ENCODE data around the gene MLXIP. TPM values are rescaled to one million over a fixed set of nuclear protein-coding genes. Genes with fewer than 3 reads are reported as not detected.

MLXIP gene
- total and polyA plus RNA-seq, 2 experiments from 2014 or later = 16.2 to 23.0 TPM

DNA sequence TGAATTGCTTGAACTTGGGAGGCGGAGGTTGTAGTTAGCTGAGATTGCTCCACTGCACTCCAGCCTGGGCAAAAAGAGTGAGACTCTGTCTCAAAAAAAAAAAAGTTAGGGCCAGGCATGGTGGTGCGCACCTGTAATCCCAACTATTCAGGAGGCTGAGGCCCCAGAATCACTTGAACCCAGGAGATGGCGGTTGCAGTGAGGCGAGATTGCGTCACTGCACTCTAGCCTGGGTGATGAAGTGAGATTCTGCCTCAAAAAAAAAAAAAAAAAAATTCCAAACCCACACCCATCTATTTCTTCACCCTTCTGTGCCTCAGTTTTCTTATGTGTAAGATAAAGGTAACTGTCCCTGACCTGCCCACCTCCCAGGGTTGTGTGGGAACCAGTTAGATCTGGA lies 11.0 kb upstream of the MLXIP start:
- DNase-seq (ENCODE audit: low spot score) (no peak), ATAC-seq (no peak)
- H3K27ac Mint-ChIP-seq = no peak overlapping the region
- no peaks in the 10 kb centered on the region for H3F3A ChIP-seq (replicated peaks; ENCODE audit: low read depth)
- H3K4me1 Mint-ChIP-seq = peaks cover 27% of the 10 kb centered on the region
- H3K4me2 ChIP-seq = no peak overlapping the region
- no peaks in the 10 kb centered on the region for H3K27me3 ChIP-seq (ENCODE audit: insufficient read depth)
- no peak for TF ChIP-seq ZNF114 (CRISPR knock-in tag; IDR thresholded peaks at IDR 0.05)
- no peak for TF ChIP-seq STAT1 (IDR thresholded peaks at IDR 0.05; ENCODE audit: unreplicated experiment)
- no peak for TF ChIP-seq NANOG (IDR thresholded peaks at IDR 0.05; ENCODE audit: borderline replicate concordance)
- TF ChIP-seq POLR2AphosphoS5 (IDR thresholded peaks at IDR 0.05; ENCODE audit: low read depth) = no peak
- no peak for TF ChIP-seq ZNF331 (CRISPR knock-in tag; IDR thresholded peaks at IDR 0.05; ENCODE audit: low read depth)
- TF ChIP-seq EZH2phosphoT487 (IDR thresholded peaks at IDR 0.05; ENCODE audit: unreplicated experiment) = no peak
- TF ChIP-seq JUNB (IDR thresholded peaks at IDR 0.05; ENCODE audit: unreplicated experiment) = no peak
- no peak for TF ChIP-seq EZH2 (IDR thresholded peaks at IDR 0.05; ENCODE audit: low read depth, unreplicated experiment)
- no peak for TF ChIP-seq ETS1 (IDR thresholded peaks at IDR 0.05)
- TF ChIP-seq CREB1 (CRISPR knock-in tag; IDR thresholded peaks at IDR 0.05; ENCODE audit: low read depth) = no peak
- no peak for TF ChIP-seq CTCF (conservative IDR thresholded peaks at IDR 0.05; ENCODE audit: low read depth in 2 of 2)
- no peak for TF ChIP-seq ZNF462 (CRISPR knock-in tag; IDR thresholded peaks at IDR 0.05)
- no peak for TF ChIP-seq REST (IDR thresholded peaks at IDR 0.05; ENCODE audit: unreplicated experiment)
- peaks cover 15% of the 10 kb centered on the region for H3K36me3 Mint-ChIP-seq (ENCODE audit: low read depth)
- no peaks in the 10 kb centered on the region for H4K20me1 ChIP-seq (replicated peaks; ENCODE audit: insufficient read depth)
- peaks cover 4% of the 10 kb centered on the region; the same call in 1 of the 3 replicates for H3K9me3 Mint-ChIP-seq
- no peak overlapping the region for H2AFZ ChIP-seq
- H3K4me3 ChIP-seq = no peak overlapping the region
- no peak overlapping the region for H3K27ac ChIP-seq (ENCODE audit: low read depth)
- peaks cover 4% of the 10 kb centered on the region for H3K27me3 Mint-ChIP-seq (ENCODE audit: insufficient read depth, low read depth, poor library complexity)
- H3K9me2 ChIP-seq (ENCODE audit: insufficient read depth) = no peaks in the 10 kb centered on the region
- H3K4me1 ChIP-seq (ENCODE audit: insufficient read depth) = peaks cover 9% of the 10 kb centered on the region; the same call in 1 of the 2 replicates
- H3K79me2 ChIP-seq (replicated peaks; ENCODE audit: insufficient read depth) = 0 out of 2 replicates have a peak, but pooled peaks cover 7% of the 10 kb centered on the region
- no peak overlapping the region for H3K4me3 Mint-ChIP-seq
- H3K36me3 ChIP-seq (ENCODE audit: insufficient read depth) = no peaks in the 10 kb centered on the region
